WERI-Rb-1 (cell line): ENCODE data around the gene SEC24D.
A peak's percentile ranks its signal among the peaks of the same experiment; 100 is the strongest.

Experiments used
- DNase-seq: peaks from one replicate; pipeline ENCODE4 v3.0.0-alpha.2; 2020
- H3K27ac ChIP-seq: fragments of 250-450 bp; sonication (Bioruptor Pico); 2 replicates; pipeline ENCODE4 v1.5.1; 2020; ENCODE audit warnings: mild to moderate bottlenecking, moderate library complexity
- H3K27me3 ChIP-seq: fragments of 250-450 bp; sonication (Bioruptor Pico); 2 replicates; pipeline ENCODE4 v1.5.1; 2021; ENCODE audit warnings: mild to moderate bottlenecking, low read depth, moderate library complexity; ENCODE audit not compliant: insufficient read depth, severe bottlenecking
- H3K36me3 ChIP-seq: fragments of 250-450 bp; sonication (Bioruptor Pico); 2 replicates; pipeline ENCODE4 v1.5.1; 2020; ENCODE audit warnings: mild to moderate bottlenecking, moderate library complexity
- H3K4me3 ChIP-seq: 2 replicates; pipeline ENCODE4 v1.5.1; 2011; ENCODE audit warnings: low read depth, mild to moderate bottlenecking, control low read depth, low read length
- H3K9me3 ChIP-seq: fragments of 250-450 bp; sonication (Bioruptor Pico); 2 replicates; pipeline ENCODE4 v1.5.1; 2021; ENCODE audit warnings: mild to moderate bottlenecking, moderate library complexity; ENCODE audit not compliant: severe bottlenecking
- CTCF ChIP-seq: IDR thresholded peaks from 2 replicates; pipeline ENCODE4 v1.5.1; 2011; ENCODE audit warnings: low read depth, mild to moderate bottlenecking, control low read depth, inconsistent platforms, low read length

Gene SEC24D

GRCh38 chr4:118711052-118711451, 124.9 kb downstream of the SEC24D start:
- Histone ChIP-seq H3K36me3 (peaks cover 63% of the 10 kb centered on the region), H3K4me3 (no peak overlapping the region), H3K27me3 (no peaks in the 10 kb centered on the region), H3K27ac (no peak overlapping the region), H3K9me3 (no peaks in the 10 kb centered on the region)
- DNase-seq, result no peak
- no peak for TF ChIP-seq CTCF

GRCh38 chr4:118703118-118703517, 132.8 kb downstream of the SEC24D start:
- Histone ChIP-seq H3K36me3 (peaks cover 80% of the 10 kb centered on the region), H3K4me3 (no peak overlapping the region), H3K9me3 (no peaks in the 10 kb centered on the region), H3K27ac (no peak overlapping the region), H3K27me3 (no peaks in the 10 kb centered on the region)
- TF ChIP-seq CTCF, result no peak
- no peak for DNase-seq

- peak within 1 kb of the TSS; percentile 50 for H3K4me3 ChIP-seq
- no peak for TF ChIP-seq CTCF
- H3K36me3 ChIP-seq, result peaks cover 34% of the 10 kb centered on the region
- H3K27me3 ChIP-seq, result no peaks in the 10 kb centered on the region
- peak; percentile 97 for DNase-seq
- peak within 1 kb of the TSS; percentile 90 for H3K27ac ChIP-seq
- H3K9me3 ChIP-seq, result peaks cover 2% of the 10 kb centered on the region
Measured at GRCh38 chr4:118684873-118685811, 150.8 kb downstream of the SEC24D start, which contains the start of gene METTL14. TSS of gene METTL14 (plus strand) at chr4:118685392. CDS start at chr4:118685535, 143 bp downstream.

DNA sequence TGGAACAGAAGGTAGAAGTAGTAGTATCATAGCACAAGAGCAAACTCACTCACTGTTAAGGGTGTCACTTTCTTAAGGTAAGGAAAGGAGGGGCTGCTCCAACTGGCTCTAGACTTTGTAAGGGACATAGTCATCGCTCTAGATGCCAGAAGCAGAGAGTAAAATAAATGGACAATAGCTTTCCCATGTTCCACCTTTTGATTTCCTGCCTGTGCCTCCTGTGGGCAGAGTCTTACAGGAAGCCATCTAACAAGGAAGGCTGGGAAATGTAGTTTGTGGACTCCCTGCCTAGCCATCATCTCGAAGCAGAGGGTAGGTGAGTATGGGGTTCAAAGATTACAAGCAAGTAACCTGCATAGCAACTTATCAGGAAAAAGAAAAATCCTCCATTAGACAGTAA, 152.4 kb downstream of the SEC24D start:
- H3K36me3 ChIP-seq, result peaks cover 17% of the 10 kb centered on the region
- no peak for TF ChIP-seq CTCF
- H3K4me3 ChIP-seq, result no peak overlapping the region
- no peak overlapping the region for H3K27ac ChIP-seq
- peaks cover 2% of the 10 kb centered on the region for H3K9me3 ChIP-seq
- DNase-seq, result peak; percentile 34
- no peaks in the 10 kb centered on the region for H3K27me3 ChIP-seq

- H3K4me3 ChIP-seq, result no peak overlapping the region
- H3K9me3 ChIP-seq, result peaks cover 2% of the 10 kb centered on the region
- peak; percentile 47 for TF ChIP-seq CTCF
- no peak for DNase-seq
- H3K36me3 ChIP-seq, result peaks cover 11% of the 10 kb centered on the region
- no peaks in the 10 kb centered on the region for H3K27me3 ChIP-seq
- H3K27ac ChIP-seq, result no peak overlapping the region
Measured at GRCh38 chr4:118682928-118683327, 153.0 kb downstream of the SEC24D start.
